Retinal pigment epithelial cell (primary cell): ENCODE measurements around the gene DNAH17.

ENCODE experiments used
- DNase-seq: peaks from one replicate; pipeline ENCODE4 v3.0.0-alpha.2; 2010; ENCODE audit warnings: low read depth
- H3K4me3 ChIP-seq: 2 replicates; pipeline ENCODE4 v1.5.1; 2011; ENCODE audit warnings: mild to moderate bottlenecking, low read length, control low read depth, moderate library complexity
- TF ChIP-seq, protein P1 (sequence below): conservative IDR thresholded peaks from 2 replicates; pipeline ENCODE4 v1.5.1; 2011; ENCODE audit warnings: low read depth, low read length, control low read depth, inconsistent platforms

DNAH17 gene

DNA sequence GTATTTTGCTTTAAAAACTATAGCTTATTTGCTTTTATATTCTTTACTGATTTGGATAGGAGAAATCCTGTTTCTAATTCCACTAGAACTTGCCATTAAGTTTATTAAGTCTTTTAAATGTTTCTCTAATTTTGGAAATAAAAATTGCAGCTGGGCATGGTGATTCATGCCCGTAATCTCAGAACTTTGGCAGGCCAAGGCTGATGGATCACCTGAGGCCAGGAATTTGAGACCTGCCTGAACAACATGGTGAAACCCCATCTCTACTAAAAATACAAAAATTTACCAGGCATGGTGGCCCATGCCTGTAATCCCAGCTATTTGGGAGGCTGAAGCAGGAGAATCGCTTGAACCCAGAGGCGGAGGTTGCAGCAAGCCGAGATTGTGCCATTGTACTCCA, 30.7 kb downstream of the DNAH17 start:
- DNase-seq: no peak
- TF ChIP-seq, protein P1, sequence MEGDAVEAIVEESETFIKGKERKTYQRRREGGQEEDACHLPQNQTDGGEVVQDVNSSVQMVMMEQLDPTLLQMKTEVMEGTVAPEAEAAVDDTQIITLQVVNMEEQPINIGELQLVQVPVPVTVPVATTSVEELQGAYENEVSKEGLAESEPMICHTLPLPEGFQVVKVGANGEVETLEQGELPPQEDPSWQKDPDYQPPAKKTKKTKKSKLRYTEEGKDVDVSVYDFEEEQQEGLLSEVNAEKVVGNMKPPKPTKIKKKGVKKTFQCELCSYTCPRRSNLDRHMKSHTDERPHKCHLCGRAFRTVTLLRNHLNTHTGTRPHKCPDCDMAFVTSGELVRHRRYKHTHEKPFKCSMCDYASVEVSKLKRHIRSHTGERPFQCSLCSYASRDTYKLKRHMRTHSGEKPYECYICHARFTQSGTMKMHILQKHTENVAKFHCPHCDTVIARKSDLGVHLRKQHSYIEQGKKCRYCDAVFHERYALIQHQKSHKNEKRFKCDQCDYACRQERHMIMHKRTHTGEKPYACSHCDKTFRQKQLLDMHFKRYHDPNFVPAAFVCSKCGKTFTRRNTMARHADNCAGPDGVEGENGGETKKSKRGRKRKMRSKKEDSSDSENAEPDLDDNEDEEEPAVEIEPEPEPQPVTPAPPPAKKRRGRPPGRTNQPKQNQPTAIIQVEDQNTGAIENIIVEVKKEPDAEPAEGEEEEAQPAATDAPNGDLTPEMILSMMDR: no peak

DNA sequence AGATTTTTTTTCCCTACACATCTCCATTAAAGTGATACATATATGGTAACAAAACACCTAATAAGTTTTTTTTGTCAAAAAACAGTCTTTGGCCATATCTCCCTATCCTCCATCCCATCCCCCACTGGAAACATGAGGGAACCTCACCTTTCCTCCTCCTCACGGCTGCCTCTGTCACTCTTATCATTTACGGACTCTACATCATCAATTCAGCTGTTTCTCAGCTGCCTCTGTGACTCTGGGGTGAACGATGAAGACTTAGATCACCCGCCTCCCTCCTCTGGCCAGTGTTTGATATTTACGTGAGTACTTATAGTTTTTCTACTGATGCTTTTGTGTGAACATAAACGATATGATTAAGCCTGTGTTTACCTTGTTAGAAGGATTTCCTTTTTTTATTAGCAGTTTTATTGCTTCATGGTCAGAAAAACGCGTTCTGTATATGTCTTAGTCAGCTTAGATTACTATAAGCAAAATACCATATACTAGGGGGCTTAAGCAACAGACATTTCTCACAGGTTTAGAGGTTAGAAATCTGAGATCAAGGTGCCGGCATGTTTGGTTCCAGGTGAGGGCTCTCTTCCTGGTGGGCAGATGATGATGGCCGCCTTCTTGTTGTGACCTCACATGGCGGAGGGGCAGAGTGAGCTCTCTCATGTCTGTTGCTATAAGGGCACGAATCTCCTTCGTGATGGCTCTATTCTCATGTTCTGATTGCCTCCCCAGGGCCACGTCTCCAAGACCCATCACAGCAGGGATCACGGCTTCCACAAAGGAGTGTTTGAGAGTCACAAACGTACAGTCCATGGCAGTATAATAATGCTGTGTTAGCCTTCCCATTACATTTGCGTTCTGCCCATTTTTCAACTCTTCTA, 32.1 kb downstream of the DNAH17 start:
- no peak overlapping the region for H3K4me3 ChIP-seq
- no peak for DNase-seq
- TF ChIP-seq, protein P1: no peak

More for the DNA sequence above, 30.7 kb downstream of the DNAH17 start:
- H3K4me3 ChIP-seq: no peak overlapping the region

DNA sequence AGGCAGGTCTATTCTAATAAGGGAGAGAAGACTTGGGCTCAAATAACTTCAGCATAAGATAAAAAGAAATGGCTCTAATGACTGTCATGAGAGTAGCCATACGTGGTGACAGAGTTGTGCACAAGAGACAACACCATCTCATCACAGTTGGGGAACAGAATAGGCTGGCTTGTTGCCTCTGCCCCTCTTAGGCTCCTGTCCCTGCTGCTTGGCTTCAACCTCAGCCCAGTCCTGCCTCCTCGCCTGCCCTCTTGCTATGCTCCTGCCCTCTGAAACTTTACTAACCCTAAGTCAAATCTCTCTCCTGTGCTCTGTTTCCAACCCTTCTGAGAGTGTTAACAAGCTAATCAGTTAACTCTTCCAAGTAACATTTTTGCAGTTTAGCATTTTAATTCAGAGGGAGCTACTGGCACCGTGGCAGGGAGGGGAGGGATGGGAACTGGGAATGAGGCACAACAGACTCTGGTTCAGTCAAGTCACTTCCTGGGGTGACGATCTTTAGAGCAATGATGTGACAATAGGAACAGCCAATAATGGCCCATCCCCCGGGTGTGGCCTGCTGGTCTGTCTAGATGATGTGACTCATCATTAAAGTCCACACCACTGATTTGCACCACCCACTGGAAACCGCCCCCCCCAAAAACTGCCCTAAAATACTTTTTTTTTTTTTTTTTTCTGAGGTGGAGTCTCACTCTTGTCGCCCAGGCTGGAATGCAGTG, 35.5 kb downstream of the DNAH17 start:
- TF ChIP-seq, protein P1: no peak
- DNase-seq: no peak
- H3K4me3 ChIP-seq: no peak overlapping the region

DNA sequence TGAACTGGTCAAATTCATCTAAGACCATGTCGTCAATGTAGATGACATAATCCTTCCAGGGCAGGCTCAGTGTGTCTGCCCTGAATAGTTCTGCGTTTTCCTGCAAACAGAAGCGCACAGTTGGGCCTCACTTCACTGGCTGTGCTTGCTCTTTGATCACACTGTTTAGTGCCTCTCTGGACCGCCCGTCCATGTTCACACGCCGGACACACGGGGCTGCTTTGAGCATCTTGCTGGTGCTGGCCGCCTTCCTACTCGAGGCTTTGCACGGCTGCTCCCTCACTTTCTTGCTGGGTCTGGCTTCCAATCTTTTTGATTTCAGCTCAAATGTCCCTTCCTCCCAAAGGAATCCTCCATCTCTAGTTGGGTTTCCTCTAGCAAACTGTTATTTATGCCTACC, 37.4 kb downstream of the DNAH17 start:
- TF ChIP-seq, protein P1: no peak
- no peak overlapping the region for H3K4me3 ChIP-seq

DNA sequence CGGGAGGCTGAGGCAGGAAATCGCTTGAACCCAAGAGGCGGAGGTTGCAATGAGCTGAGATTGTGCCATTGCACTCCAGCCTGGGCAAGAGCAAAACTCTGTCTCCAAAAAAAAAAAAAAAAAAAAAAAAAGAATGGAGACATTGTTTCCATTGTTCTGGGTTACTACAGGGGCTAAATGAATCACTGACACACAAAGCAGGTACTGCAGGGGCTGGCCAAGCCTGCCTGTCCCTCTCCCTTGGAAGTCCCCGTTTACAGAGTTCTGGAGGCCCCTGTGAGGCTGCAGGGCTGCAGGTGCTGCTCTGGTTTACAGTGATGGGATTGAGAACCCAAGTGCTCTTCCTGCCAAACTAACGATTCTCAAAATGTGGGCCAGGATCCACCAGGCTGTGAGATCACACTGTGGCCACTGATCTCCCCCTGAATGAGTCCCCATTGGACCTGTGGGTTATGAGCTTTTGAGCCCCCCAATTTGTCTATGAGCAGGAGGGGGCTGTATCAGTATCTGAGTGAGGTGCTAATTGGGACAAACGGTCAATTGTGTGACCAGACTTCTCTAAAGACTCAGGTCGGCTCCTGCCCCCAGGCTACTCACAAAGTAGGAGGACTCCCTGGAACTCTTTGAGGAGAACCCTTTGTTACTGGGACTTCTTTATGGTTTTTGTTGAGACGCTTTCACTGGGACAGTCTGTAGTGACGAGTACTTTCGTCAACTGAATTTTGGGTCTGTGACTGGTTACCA, 39.0 kb downstream of the DNAH17 start:
- TF ChIP-seq, protein P1: no peak

More for the DNA sequence above, 37.4 kb downstream of the DNAH17 start:
- DNase-seq: no peak

DNA sequence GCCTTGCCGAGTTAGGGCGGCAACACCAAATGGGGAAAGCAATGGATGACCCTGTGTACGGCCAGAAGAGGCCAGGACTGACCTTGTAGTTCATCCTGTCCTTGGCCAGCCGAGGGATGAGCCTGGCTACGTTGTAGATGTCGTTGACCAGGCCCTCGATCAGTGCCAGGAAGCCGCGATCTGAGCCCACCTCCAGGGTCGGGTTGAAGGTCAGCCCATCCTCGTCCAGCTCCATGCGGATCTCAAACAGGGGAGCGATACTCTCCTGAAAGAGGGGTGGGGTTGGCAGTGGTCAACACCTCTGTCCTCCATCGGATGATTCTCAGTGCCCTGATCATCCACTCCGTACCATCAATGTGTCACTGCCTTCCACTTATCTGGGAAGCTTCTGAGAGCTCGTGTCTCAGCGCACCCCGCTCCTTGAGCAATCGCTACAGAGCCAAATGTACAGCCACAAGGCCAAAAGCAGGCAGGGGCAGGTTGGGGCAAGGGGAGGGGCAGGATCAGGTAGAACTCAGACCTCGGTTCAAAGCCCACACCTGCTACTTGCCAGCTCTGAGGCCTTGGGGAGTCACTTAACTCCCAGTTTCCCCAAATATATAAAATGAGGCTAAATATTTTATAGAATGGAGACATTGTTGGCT, 39.9 kb downstream of the DNAH17 start:
- H3K4me3 ChIP-seq: no peak overlapping the region
- TF ChIP-seq, protein P1: no peak
- no peak for DNase-seq

More for the DNA sequence above, 39.0 kb downstream of the DNAH17 start:
- no peak for DNase-seq
- no peak overlapping the region for H3K4me3 ChIP-seq
